HCT116 (cell line): ENCODE results near the gene CEACAM19. TPM values are rescaled to one million over a fixed set of nuclear protein-coding genes. Genes with fewer than 3 reads are reported as not detected.

Experiments used
- ATAC-seq: fragments of 200-7000 bp; cut with Tn5 transposase; 2 replicates; pipeline ENCODE4 v1.9.1; 2020; ENCODE audit warnings: mild to moderate bottlenecking, moderate library complexity
- BruUV-seq: library from RNA; stranded (reverse); fragments of 400-500 nt; replicated peaks from 2 replicates; lab custom pipeline; 2021; lab: Mats Ljungman, UMichigan
- CTCF ChIA-PET: fragments of 300-600 bp; sonication (Branson Sonifier 250); formaldehyde crosslinking; loops from one replicate; lab custom pipeline; 2021; ENCODE audit warnings: antibody characterized with exemption; lab: Charles Lee
- POLR2A ChIA-PET: fragments of 300-600, 350-600 bp; sonication (Branson Sonifier 250); formaldehyde crosslinking; loops from one replicate; lab custom pipeline; 2021; ENCODE audit warnings: antibody characterized with exemption; lab: Charles Lee
- RAD21 ChIA-PET, 2 experiments: fragments of 300-600 bp; sonication (Branson Sonifier 250); formaldehyde crosslinking; loops; one replicate each; lab custom pipeline; 2023; ENCODE audit warnings: low total read pairs in 2 of 2; ENCODE audit not compliant: uncharacterized antibody in 2 of 2, unreplicated experiment in 2 of 2, low non-redundant PET in 1 of 2; lab: Charles Lee
- DNase-seq: peaks from one replicate; pipeline ENCODE4 v3.0.0-alpha.2; 2010; ENCODE audit warnings: low read depth, low spot score
- H2AFZ ChIP-seq: fragments of 200-600 bp; shearing (Covaris generic), sonication (generic); 2 replicates; pipeline ENCODE4 v1.6.1; 2017; ENCODE audit warnings: low read depth, mixed run types, mixed read lengths, antibody characterized with exemption, low read length; ENCODE audit not compliant: poor library complexity, severe bottlenecking
- H3K27ac ChIP-seq: 2 replicates; pipeline ENCODE4 v1.5.1; 2012; ENCODE audit warnings: low read depth, low read length
- H3K27me3 ChIP-seq: fragments of 200-600 bp; sonication (generic); 2 replicates; pipeline ENCODE4 v1.6.1; 2016; ENCODE audit warnings: mixed run types, low read length, mixed read lengths; ENCODE audit not compliant: insufficient read depth
- H3K36me3 ChIP-seq, 2 experiments: fragments of 200-500 bp in 1 of 2; fragments of 200-600 bp in 1 of 2; sonication (Bioruptor generic) in 1 of 2; sonication (generic) in 1 of 2; 2 replicates each; pipeline versions ENCODE4 v1.5.1 to v1.6.1; 2014 to 2016; ENCODE audit warnings: low read length in 2 of 2, inconsistent platforms in 1 of 2, mixed read lengths in 1 of 2, mixed run types in 1 of 2; ENCODE audit not compliant: insufficient read depth in 2 of 2, control insufficient read depth in 1 of 2
- H3K4me1 ChIP-seq, 2 experiments: fragments of 200-600 bp in 1 of 2; sonication (generic) in 1 of 2; 2 replicates each; pipeline versions ENCODE4 v1.5.1 to v1.6.1; 2012 to 2017; ENCODE audit warnings: low read length in 2 of 2, inconsistent platforms in 1 of 2, mild to moderate bottlenecking in 1 of 2, mixed read lengths in 1 of 2, mixed run types in 1 of 2, moderate library complexity in 1 of 2; ENCODE audit not compliant: insufficient read depth in 2 of 2, control insufficient read depth in 1 of 2
- H3K4me2 ChIP-seq: fragments of 200-600 bp; sonication (generic); 2 replicates; pipeline ENCODE4 v1.6.1; 2017; ENCODE audit warnings: mixed run types, low read length, mixed read lengths
- H3K4me3 ChIP-seq, 2 experiments: fragments of 200-600 bp in 1 of 2; sonication (generic) in 1 of 2; replicated peaks in 1 of 2; 2 replicates each; pipeline ENCODE4 v1.5.1; 2011 to 2016; ENCODE audit warnings: low read length in 2 of 2, control low read depth in 1 of 2, low read depth in 1 of 2, mild to moderate bottlenecking in 1 of 2, mixed read lengths in 1 of 2, mixed run types in 1 of 2
- H3K79me2 ChIP-seq: fragments of 200-600 bp; sonication (generic); 2 replicates; pipeline ENCODE4 v1.6.1; 2017; ENCODE audit warnings: mild to moderate bottlenecking, mixed run types, low read length, moderate library complexity, mixed read lengths; ENCODE audit not compliant: insufficient read depth
- H3K9ac ChIP-seq: fragments of 200-600 bp; sonication (generic); 2 replicates; pipeline ENCODE4 v1.6.1; 2016; ENCODE audit warnings: low read length, mixed read lengths
- H3K9me2 ChIP-seq: fragments of 200-600 bp; sonication (generic), shearing (Covaris generic); 2 replicates; pipeline ENCODE4 v1.6.1; 2017; ENCODE audit warnings: mixed run types, mild to moderate bottlenecking, moderate library complexity; ENCODE audit not compliant: insufficient read depth
- H3K9me3 ChIP-seq, 2 experiments: fragments of 200-500 bp in 1 of 2; fragments of 200-600 bp in 1 of 2; sonication (Bioruptor generic) in 1 of 2; sonication (generic) in 1 of 2; 2 replicates each; pipeline ENCODE4 v1.6.1; 2014 to 2017; ENCODE audit warnings: low read length in 2 of 2, mixed read lengths in 2 of 2, inconsistent platforms in 1 of 2, low read depth in 1 of 2, mild to moderate bottlenecking in 1 of 2, mixed run types in 1 of 2, moderate library complexity in 1 of 2; ENCODE audit not compliant: control insufficient read depth in 1 of 2, insufficient read depth in 1 of 2
- H4K20me1 ChIP-seq: fragments of 200-600 bp; sonication (generic), shearing (Covaris generic); 2 replicates; pipeline ENCODE4 v1.6.1; 2017; ENCODE audit warnings: mixed run types, mild to moderate bottlenecking, moderate library complexity; ENCODE audit not compliant: insufficient read depth
- CEBPB ChIP-seq: IDR thresholded peaks from 2 replicates; pipeline ENCODE4 v1.6.1; 2012; ENCODE audit warnings: low read depth
- EZH2 ChIP-seq: fragments of 200-600 bp; sonication (generic); IDR thresholded peaks from 2 replicates; pipeline ENCODE4 v1.6.1; 2017; ENCODE audit warnings: antibody characterized with exemption, mixed run types
- EZH2phosphoT487 ChIP-seq: fragments of 200-600 bp; IDR thresholded peaks from 2 replicates; pipeline ENCODE4 v1.6.1; 2018; ENCODE audit warnings: antibody characterized with exemption, borderline replicate concordance
- POLR2A ChIP-seq: IDR thresholded peaks from 2 replicates; pipeline ENCODE4 v1.7.0; 2011; ENCODE audit warnings: borderline replicate concordance; ENCODE audit not compliant: insufficient read depth, insufficient read length; ENCODE audit errors: extremely low read depth
- POLR2AphosphoS5 ChIP-seq: IDR thresholded peaks from 2 replicates; pipeline ENCODE4 v1.6.1; 2011; ENCODE audit warnings: mild to moderate bottlenecking, low read depth, low read length, moderate library complexity
- RAD21 ChIP-seq: IDR thresholded peaks from 2 replicates; pipeline ENCODE4 v1.6.1; 2012; ENCODE audit warnings: low read depth, mild to moderate bottlenecking
- SP1 ChIP-seq: IDR thresholded peaks from 2 replicates; pipeline ENCODE4 v1.6.1; 2012; ENCODE audit warnings: low read depth
- SRF ChIP-seq: IDR thresholded peaks from 2 replicates; pipeline ENCODE4 v1.6.1; 2012; ENCODE audit warnings: low read depth
- TCF7L2 ChIP-seq: IDR thresholded peaks from 2 replicates; pipeline ENCODE4 v1.7.0; 2011; ENCODE audit warnings: borderline replicate concordance, inconsistent platforms; ENCODE audit not compliant: insufficient read depth, insufficient read length; ENCODE audit errors: extremely low read depth
- YY1 ChIP-seq: IDR thresholded peaks from 2 replicates; pipeline ENCODE4 v1.6.1; 2011; ENCODE audit warnings: low read length, low read depth, moderate library complexity, mild to moderate bottlenecking; ENCODE audit not compliant: insufficient replicate concordance; ENCODE audit errors: extremely low read depth
- ZNF274 ChIP-seq: fragments of 200-500 bp; sonication (Bioruptor generic); IDR thresholded peaks from 2 replicates; pipeline ENCODE4 v1.6.1; 2014; ENCODE audit warnings: mild to moderate bottlenecking, low read depth, low read length, inconsistent platforms
- intact Hi-C: fragments of 100-400 bp; cut with micrococcal nuclease; formaldehyde crosslinking; loops from 2 replicates; pipeline ENCODE4 v1.10.0; 2022
- total RNA-seq: library from RNA; stranded (reverse); gene quantifications from one replicate; pipeline ENCODE4 v1.2.1, GENCODE V29; 2021; ENCODE audit not compliant: unreplicated experiment
- TF ChIP-seq, protein P1 (sequence below): IDR thresholded peaks from 2 replicates; pipeline ENCODE4 v1.6.1; 2011; ENCODE audit warnings: mild to moderate bottlenecking, low read length, moderate library complexity; ENCODE audit not compliant: insufficient replicate concordance; ENCODE audit errors: extremely low read depth
- TF ChIP-seq, protein P2 (sequence below): IDR thresholded peaks from 2 replicates; pipeline ENCODE4 v1.6.1; 2012
- TF ChIP-seq, protein P3 (sequence below), 3 experiments: fragments of 200-600 bp in 1 of 3; sonication (generic) in 1 of 3; IDR thresholded peaks in 2 of 3; conservative IDR thresholded peaks in 1 of 3; 2 replicates each; pipeline ENCODE4 v1.5.1; 2012 to 2017; ENCODE audit warnings: low read depth in 2 of 3, low read length in 2 of 3, antibody characterized with exemption in 1 of 3, borderline replicate concordance in 1 of 3, control low read depth in 1 of 3, mild to moderate bottlenecking in 1 of 3, mixed read lengths in 1 of 3, mixed run types in 1 of 3, moderate library complexity in 1 of 3; ENCODE audit not compliant: insufficient read depth in 1 of 3

CEACAM19 gene
- total RNA-seq, 1 experiment from 2014 or later = 4.0 TPM

DNA sequence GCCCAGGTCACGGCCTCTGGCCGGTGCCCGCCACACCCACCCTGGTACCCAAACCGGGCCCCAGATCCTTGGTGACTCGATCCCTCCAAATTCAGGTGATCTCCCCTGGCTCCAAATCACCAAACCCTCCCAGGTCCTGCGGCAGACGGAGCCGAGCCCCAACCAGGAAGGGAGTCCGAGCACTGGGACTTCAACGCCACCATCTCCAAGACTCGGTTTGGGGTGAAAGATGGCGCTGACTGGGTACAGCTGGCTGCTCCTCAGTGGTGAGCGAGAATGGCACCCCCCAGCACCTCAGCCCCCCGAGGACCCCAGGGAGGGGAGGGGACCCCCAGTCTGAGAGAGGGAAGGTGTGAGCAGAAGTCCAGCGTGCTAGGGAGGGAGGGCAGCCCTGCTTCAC lies 29.9 kb downstream of the CEACAM19 start:
- Histone ChIP-seq H3K79me2 (no peaks in the 10 kb centered on the region), H3K36me3 (no peaks in the 10 kb centered on the region), H3K4me3 (no peak overlapping the region), H2AFZ (no peak overlapping the region), H3K9me2 (no peaks in the 10 kb centered on the region), H4K20me1 (no peaks in the 10 kb centered on the region), H3K9ac (no peak overlapping the region), H3K27me3 (no peaks in the 10 kb centered on the region), H3K9me3 (no peaks in the 10 kb centered on the region), H3K4me1 (peaks cover 0 to 6% of the 10 kb centered on the region in 2 experiments; a peak in 1 of 4 replicates), H3K27ac (no peak overlapping the region), H3K4me2 (no peak overlapping the region)
- BruUV-seq = no TSS peak
- ATAC-seq (no peak), DNase-seq (no peak)
- CTCF ChIA-PET = interaction anchor here (1.4 kb wide), 1 partner anchor 12 kb away, joined by 5 read pairs; no protein-coding TSS in a partner anchor
- POLR2A ChIA-PET = no interaction called here
- RAD21 ChIA-PET = no interaction called here
- intact Hi-C loops = no loop called here
- TF ChIP-seq, protein P1, sequence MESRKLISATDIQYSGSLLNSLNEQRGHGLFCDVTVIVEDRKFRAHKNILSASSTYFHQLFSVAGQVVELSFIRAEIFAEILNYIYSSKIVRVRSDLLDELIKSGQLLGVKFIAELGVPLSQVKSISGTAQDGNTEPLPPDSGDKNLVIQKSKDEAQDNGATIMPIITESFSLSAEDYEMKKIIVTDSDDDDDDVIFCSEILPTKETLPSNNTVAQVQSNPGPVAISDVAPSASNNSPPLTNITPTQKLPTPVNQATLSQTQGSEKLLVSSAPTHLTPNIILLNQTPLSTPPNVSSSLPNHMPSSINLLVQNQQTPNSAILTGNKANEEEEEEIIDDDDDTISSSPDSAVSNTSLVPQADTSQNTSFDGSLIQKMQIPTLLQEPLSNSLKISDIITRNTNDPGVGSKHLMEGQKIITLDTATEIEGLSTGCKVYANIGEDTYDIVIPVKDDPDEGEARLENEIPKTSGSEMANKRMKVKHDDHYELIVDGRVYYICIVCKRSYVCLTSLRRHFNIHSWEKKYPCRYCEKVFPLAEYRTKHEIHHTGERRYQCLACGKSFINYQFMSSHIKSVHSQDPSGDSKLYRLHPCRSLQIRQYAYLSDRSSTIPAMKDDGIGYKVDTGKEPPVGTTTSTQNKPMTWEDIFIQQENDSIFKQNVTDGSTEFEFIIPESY = no peak
- TF ChIP-seq ZNF274 (no peak), SRF (no peak), EZH2phosphoT487 (no peak), EZH2 (no peak), TCF7L2 (no peak), RAD21 (no peak), CEBPB (no peak), SP1 (no peak), POLR2AphosphoS5 (no peak), POLR2A (no peak), YY1 (no peak)
- TF ChIP-seq, protein P2, sequence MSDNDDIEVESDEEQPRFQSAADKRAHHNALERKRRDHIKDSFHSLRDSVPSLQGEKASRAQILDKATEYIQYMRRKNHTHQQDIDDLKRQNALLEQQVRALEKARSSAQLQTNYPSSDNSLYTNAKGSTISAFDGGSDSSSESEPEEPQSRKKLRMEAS = no peak
- TF ChIP-seq, protein P3, sequence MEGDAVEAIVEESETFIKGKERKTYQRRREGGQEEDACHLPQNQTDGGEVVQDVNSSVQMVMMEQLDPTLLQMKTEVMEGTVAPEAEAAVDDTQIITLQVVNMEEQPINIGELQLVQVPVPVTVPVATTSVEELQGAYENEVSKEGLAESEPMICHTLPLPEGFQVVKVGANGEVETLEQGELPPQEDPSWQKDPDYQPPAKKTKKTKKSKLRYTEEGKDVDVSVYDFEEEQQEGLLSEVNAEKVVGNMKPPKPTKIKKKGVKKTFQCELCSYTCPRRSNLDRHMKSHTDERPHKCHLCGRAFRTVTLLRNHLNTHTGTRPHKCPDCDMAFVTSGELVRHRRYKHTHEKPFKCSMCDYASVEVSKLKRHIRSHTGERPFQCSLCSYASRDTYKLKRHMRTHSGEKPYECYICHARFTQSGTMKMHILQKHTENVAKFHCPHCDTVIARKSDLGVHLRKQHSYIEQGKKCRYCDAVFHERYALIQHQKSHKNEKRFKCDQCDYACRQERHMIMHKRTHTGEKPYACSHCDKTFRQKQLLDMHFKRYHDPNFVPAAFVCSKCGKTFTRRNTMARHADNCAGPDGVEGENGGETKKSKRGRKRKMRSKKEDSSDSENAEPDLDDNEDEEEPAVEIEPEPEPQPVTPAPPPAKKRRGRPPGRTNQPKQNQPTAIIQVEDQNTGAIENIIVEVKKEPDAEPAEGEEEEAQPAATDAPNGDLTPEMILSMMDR (IDR thresholded peaks at IDR 0.05 in 2 of 3, conservative IDR thresholded peaks at IDR 0.05 in 1 of 3; ENCODE audit: borderline replicate concordance in 1 of 3, insufficient read depth in 1 of 3, low read depth in 2 of 3, low read length in 2 of 3) = no peak
